Measurements from ENCODE around the gene PLPP4.

The PLPP4 gene

DNA sequence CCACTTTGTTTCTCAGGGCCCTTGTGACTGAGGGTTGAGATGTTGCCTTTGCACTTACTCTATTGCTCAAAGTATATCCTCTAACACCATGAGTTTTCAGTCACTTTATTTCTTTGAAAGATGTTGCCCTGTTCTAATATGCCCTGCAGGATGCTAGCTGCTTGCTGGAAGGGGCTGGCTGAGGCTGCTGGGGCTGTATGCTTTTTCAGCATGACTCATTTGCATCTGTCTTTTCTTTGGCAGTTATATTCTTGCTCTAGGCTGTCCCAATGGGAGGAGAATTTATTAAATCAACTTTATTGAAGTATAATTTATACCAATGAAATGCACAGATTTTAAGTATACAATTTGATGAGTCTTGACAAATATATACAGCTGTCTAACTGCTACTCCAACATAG is 157.7 kb downstream of the PLPP4 start:
- Histone ChIP-seq H3K4me1 (ENCODE audit: control insufficient read depth, insufficient read depth, low read length) (no peaks in the 10 kb centered on the region), H3K4me3 (ENCODE audit: low read depth, low read length) (no peak overlapping the region), H3K27ac (ENCODE audit: extremely low read depth, low read depth, low read length) (no peak overlapping the region), H3K36me3 (ENCODE audit: control insufficient read depth in 2 of 2, insufficient read depth in 1 of 2, low read length in 2 of 2) (no peaks in the 10 kb centered on the region), H3K9me3 (ENCODE audit: control insufficient read depth, insufficient read depth, low read depth, low read length) (no peaks in the 10 kb centered on the region)
- no peak for TF ChIP-seq ZNF140 (tag by site-specific recombination; IDR thresholded peaks at IDR 0.05)
- no peak for TF ChIP-seq ZBTB10 (tag by site-specific recombination; IDR thresholded peaks at IDR 0.05)
- no peak for TF ChIP-seq ZNF654 (tag by site-specific recombination; IDR thresholded peaks at IDR 0.05; ENCODE audit: low read depth)
- TF ChIP-seq ZNF350 (tag by site-specific recombination; IDR thresholded peaks at IDR 0.05) = no peak
- TF ChIP-seq ZNF621 (tag by site-specific recombination; IDR thresholded peaks at IDR 0.05) = no peak
- ChIA-PET CTCF (no interaction called here), POLR2A (no interaction called here)

GRCh38 chr10:120616311-120616911 is 159.4 kb downstream of the PLPP4 start:
- Histone ChIP-seq H3K36me3 (ENCODE audit: control insufficient read depth in 2 of 2, insufficient read depth in 1 of 2, low read length in 2 of 2) (no peaks in the 10 kb centered on the region), H3K27ac (ENCODE audit: extremely low read depth, low read depth, low read length) (no peak overlapping the region), H3K9me3 (ENCODE audit: control insufficient read depth, insufficient read depth, low read depth, low read length) (no peaks in the 10 kb centered on the region), H3K4me3 (ENCODE audit: low read depth, low read length) (no peak overlapping the region), H3K4me1 (ENCODE audit: control insufficient read depth, insufficient read depth, low read length) (no peaks in the 10 kb centered on the region)
- POLR2A ChIA-PET = no interaction called here
- CTCF ChIA-PET = no interaction called here
- TF ChIP-seq, protein P1, sequence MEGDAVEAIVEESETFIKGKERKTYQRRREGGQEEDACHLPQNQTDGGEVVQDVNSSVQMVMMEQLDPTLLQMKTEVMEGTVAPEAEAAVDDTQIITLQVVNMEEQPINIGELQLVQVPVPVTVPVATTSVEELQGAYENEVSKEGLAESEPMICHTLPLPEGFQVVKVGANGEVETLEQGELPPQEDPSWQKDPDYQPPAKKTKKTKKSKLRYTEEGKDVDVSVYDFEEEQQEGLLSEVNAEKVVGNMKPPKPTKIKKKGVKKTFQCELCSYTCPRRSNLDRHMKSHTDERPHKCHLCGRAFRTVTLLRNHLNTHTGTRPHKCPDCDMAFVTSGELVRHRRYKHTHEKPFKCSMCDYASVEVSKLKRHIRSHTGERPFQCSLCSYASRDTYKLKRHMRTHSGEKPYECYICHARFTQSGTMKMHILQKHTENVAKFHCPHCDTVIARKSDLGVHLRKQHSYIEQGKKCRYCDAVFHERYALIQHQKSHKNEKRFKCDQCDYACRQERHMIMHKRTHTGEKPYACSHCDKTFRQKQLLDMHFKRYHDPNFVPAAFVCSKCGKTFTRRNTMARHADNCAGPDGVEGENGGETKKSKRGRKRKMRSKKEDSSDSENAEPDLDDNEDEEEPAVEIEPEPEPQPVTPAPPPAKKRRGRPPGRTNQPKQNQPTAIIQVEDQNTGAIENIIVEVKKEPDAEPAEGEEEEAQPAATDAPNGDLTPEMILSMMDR (tag by site-specific recombination; IDR thresholded peaks at IDR 0.05) = no peak
- TF ChIP-seq SETDB1 (IDR thresholded peaks at IDR 0.05; ENCODE audit: insufficient read length, low read length) (peak; percentile 93), ZNF768 (tag by site-specific recombination; IDR thresholded peaks at IDR 0.05) (no peak)

GRCh38 chr10:120628197-120628596 is 171.2 kb downstream of the PLPP4 start:
- no peak overlapping the region for H3K4me3 ChIP-seq (ENCODE audit: low read depth, low read length)
- no peak overlapping the region for H3K27ac ChIP-seq (ENCODE audit: extremely low read depth, low read depth, low read length)
- no peaks in the 10 kb centered on the region for H3K9me3 ChIP-seq (ENCODE audit: control insufficient read depth, insufficient read depth, low read depth, low read length)
- H3K4me1 ChIP-seq (ENCODE audit: control insufficient read depth, insufficient read depth, low read length) = no peaks in the 10 kb centered on the region
- CTCF ChIA-PET = no interaction called here
- POLR2A ChIA-PET = no interaction called here
- TF ChIP-seq GLIS1 (tag by site-specific recombination; IDR thresholded peaks at IDR 0.05) (no peak), ZNF398 (tag by site-specific recombination; IDR thresholded peaks at IDR 0.05) (no peak), PRDM10 (tag by site-specific recombination; IDR thresholded peaks at IDR 0.05) (peak; percentile 47; the same call in 1 of the 2 replicates), ZNF654 (tag by site-specific recombination; IDR thresholded peaks at IDR 0.05; ENCODE audit: low read depth) (no peak), ZNF266 (tag by site-specific recombination; IDR thresholded peaks at IDR 0.05; ENCODE audit: low read depth) (no peak), OVOL3 (tag by site-specific recombination; IDR thresholded peaks at IDR 0.05) (no peak), ZNF366 (tag by site-specific recombination; conservative IDR thresholded peaks at IDR 0.05) (no peak), ZBTB21 (tag by site-specific recombination; IDR thresholded peaks at IDR 0.05) (no peak)
- no peaks in the 10 kb centered on the region for H3K36me3 ChIP-seq (ENCODE audit: control insufficient read depth in 2 of 2, insufficient read depth in 1 of 2, low read length in 2 of 2)

Data from HEK293 (cell line).